Measurements from ENCODE around the gene PIAS4.

Gene PIAS4

GRCh38 chr19:4061683-4062418, 54.3 kb downstream of the PIAS4 start:
- Histone ChIP-seq H3K4me2 (ENCODE audit: low read length) (peak overlapping the region; percentile 94), H3K36me3 (ENCODE audit: insufficient read depth, low read length) (peaks cover 22% of the 10 kb centered on the region), H3K9ac (ENCODE audit: low read depth, low read length) (peak overlapping the region; percentile 39), H3K4me1 (ENCODE audit: control insufficient read depth, insufficient read depth, low read length) (peaks cover 66% of the 10 kb centered on the region), H3K9me3 (replicated peaks; ENCODE audit: low read length) (no peaks in the 10 kb centered on the region), H3K4me3 (ENCODE audit: low read length) (peak overlapping the region; percentile 62), H3K27me3 (ENCODE audit: control insufficient read depth, insufficient read depth, low read length) (no peaks in the 10 kb centered on the region)

- H3K36me3 ChIP-seq (ENCODE audit: insufficient read depth, low read length), result peaks cover 22% of the 10 kb centered on the region
- peaks cover 61% of the 10 kb centered on the region for H3K4me1 ChIP-seq (ENCODE audit: control insufficient read depth, insufficient read depth, low read length)
- H3K9ac ChIP-seq (ENCODE audit: low read depth, low read length), result peak overlapping the region; percentile 94
Observed at GRCh38 chr19:4062419-4063368, 55.2 kb downstream of the PIAS4 start.

GRCh38 chr19:4063369-4064148, 56.0 kb downstream of the PIAS4 start:
- H3K4me3 ChIP-seq (ENCODE audit: low read length), result peak overlapping the region; percentile 79
- no peaks in the 10 kb centered on the region for H3K27me3 ChIP-seq (ENCODE audit: control insufficient read depth, insufficient read depth, low read length)
- peak overlapping the region; percentile 94 for H3K9ac ChIP-seq (ENCODE audit: low read depth, low read length)
- H3K9me3 ChIP-seq (replicated peaks; ENCODE audit: low read length), result no peaks in the 10 kb centered on the region
- peaks cover 54% of the 10 kb centered on the region for H3K4me1 ChIP-seq (ENCODE audit: control insufficient read depth, insufficient read depth, low read length)
- H3K36me3 ChIP-seq (ENCODE audit: insufficient read depth, low read length), result peaks cover 22% of the 10 kb centered on the region
- H3K4me2 ChIP-seq (ENCODE audit: low read length), result peak overlapping the region; percentile 94

More at GRCh38 chr19:4062419-4063368, 55.2 kb downstream of the PIAS4 start:
- H3K27me3 ChIP-seq (ENCODE audit: control insufficient read depth, insufficient read depth, low read length), result no peaks in the 10 kb centered on the region
- no peaks in the 10 kb centered on the region for H3K9me3 ChIP-seq (replicated peaks; ENCODE audit: low read length)
- H3K4me2 ChIP-seq (ENCODE audit: low read length), result peak overlapping the region; percentile 94
- H3K4me3 ChIP-seq (ENCODE audit: low read length), result peak overlapping the region; percentile 79

DNA sequence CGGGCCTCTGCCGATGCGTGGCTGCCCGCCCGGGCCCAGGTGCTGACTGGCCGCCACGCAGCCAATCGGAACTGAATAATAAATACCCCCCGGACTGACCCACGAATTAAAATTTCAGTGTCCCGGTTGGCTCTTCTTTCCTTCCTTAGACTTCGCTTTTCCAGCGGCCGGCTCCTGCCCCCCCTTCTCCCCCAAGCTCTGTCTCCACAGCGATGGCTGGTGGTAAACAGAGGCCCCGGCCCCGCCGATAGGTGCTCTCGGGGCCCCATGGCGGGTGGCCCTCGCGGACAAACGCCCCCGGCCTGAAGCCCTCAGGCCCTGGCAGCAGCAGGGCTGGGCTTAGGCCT, 56.6 kb downstream of the PIAS4 start:
- no peaks in the 10 kb centered on the region for H3K27me3 ChIP-seq (ENCODE audit: control insufficient read depth, insufficient read depth, low read length)
- peak overlapping the region; percentile 79 for H3K4me3 ChIP-seq (ENCODE audit: low read length)
- H3K9me3 ChIP-seq (replicated peaks; ENCODE audit: low read length), result no peaks in the 10 kb centered on the region
- H3K9ac ChIP-seq (ENCODE audit: low read depth, low read length), result peak overlapping the region; percentile 94
- H3K4me1 ChIP-seq (ENCODE audit: control insufficient read depth, insufficient read depth, low read length), result peaks cover 48% of the 10 kb centered on the region
- H3K4me2 ChIP-seq (ENCODE audit: low read length), result peak overlapping the region; percentile 94
- peaks cover 22% of the 10 kb centered on the region for H3K36me3 ChIP-seq (ENCODE audit: insufficient read depth, low read length)

GRCh38 chr19:4064496-4065260, 57.1 kb downstream of the PIAS4 start:
- peaks cover 22% of the 10 kb centered on the region for H3K36me3 ChIP-seq (ENCODE audit: insufficient read depth, low read length)
- peak overlapping the region; percentile 94 for H3K9ac ChIP-seq (ENCODE audit: low read depth, low read length)
- no peaks in the 10 kb centered on the region for H3K9me3 ChIP-seq (replicated peaks; ENCODE audit: low read length)
- no peaks in the 10 kb centered on the region for H3K27me3 ChIP-seq (ENCODE audit: control insufficient read depth, insufficient read depth, low read length)
- peaks cover 42% of the 10 kb centered on the region for H3K4me1 ChIP-seq (ENCODE audit: control insufficient read depth, insufficient read depth, low read length)
- peak overlapping the region; percentile 94 for H3K4me2 ChIP-seq (ENCODE audit: low read length)
- H3K4me3 ChIP-seq (ENCODE audit: low read length), result peak overlapping the region; percentile 79

- Histone ChIP-seq H3K4me3 (ENCODE audit: low read length) (peak overlapping the region; percentile 83), H3K9ac (ENCODE audit: low read depth, low read length) (peak overlapping the region; percentile 94), H3K27me3 (ENCODE audit: control insufficient read depth, insufficient read depth, low read length) (no peaks in the 10 kb centered on the region), H3K9me3 (replicated peaks; ENCODE audit: low read length) (no peaks in the 10 kb centered on the region), H3K36me3 (ENCODE audit: insufficient read depth, low read length) (peaks cover 22% of the 10 kb centered on the region), H3K4me2 (ENCODE audit: low read length) (peak overlapping the region; percentile 72), H3K4me1 (ENCODE audit: control insufficient read depth, insufficient read depth, low read length) (peaks cover 33% of the 10 kb centered on the region)
Observed at GRCh38 chr19:4065430-4066175, 58.1 kb downstream of the PIAS4 start.

DNA sequence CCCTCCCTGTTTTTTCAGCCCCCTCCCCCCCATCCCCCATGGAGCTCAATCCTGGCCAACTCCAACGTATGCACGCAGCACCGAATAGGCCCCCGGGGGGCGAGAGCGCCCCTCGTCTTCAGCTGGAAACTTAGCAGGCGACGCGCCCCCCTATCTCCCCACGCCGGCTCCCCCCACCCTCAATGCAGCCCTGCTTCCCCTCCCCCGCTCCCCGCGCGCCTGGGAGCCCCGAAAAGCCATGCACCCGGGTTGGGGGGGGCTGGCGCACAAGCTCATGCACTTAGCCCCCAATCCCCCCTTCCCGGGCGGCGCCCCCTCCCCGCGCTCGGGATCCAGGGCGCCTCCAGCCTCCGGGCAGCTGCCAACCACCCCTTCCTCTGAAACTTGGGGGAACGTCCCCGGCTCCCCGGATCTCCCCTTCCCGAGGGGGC, 58.7 kb downstream of the PIAS4 start:
- H3K27me3 ChIP-seq (ENCODE audit: control insufficient read depth, insufficient read depth, low read length), result no peaks in the 10 kb centered on the region
- H3K36me3 ChIP-seq (ENCODE audit: insufficient read depth, low read length), result peaks cover 22% of the 10 kb centered on the region
- peak overlapping the region; percentile 72 for H3K4me2 ChIP-seq (ENCODE audit: low read length)
- H3K9me3 ChIP-seq (replicated peaks; ENCODE audit: low read length), result no peaks in the 10 kb centered on the region
- H3K9ac ChIP-seq (ENCODE audit: low read depth, low read length), result peak overlapping the region; percentile 80
- H3K4me1 ChIP-seq (ENCODE audit: control insufficient read depth, insufficient read depth, low read length), result peaks cover 27% of the 10 kb centered on the region
- peak overlapping the region; percentile 83 for H3K4me3 ChIP-seq (ENCODE audit: low read length)

- H3K4me2 ChIP-seq (ENCODE audit: low read length), result peak within 1 kb of the TSS; percentile 81
- H3K4me1 ChIP-seq (ENCODE audit: control insufficient read depth, insufficient read depth, low read length), result peaks cover 21% of the 10 kb centered on the region
- peak within 1 kb of the TSS; percentile 80 for H3K9ac ChIP-seq (ENCODE audit: low read depth, low read length)
- no peaks in the 10 kb centered on the region for H3K27me3 ChIP-seq (ENCODE audit: control insufficient read depth, insufficient read depth, low read length)
- peaks cover 18% of the 10 kb centered on the region for H3K36me3 ChIP-seq (ENCODE audit: insufficient read depth, low read length)
- peak within 1 kb of the TSS; percentile 83 for H3K4me3 ChIP-seq (ENCODE audit: low read length)
- no peaks in the 10 kb centered on the region for H3K9me3 ChIP-seq (replicated peaks; ENCODE audit: low read length)
Observed at GRCh38 chr19:4066682-4067395, 59.3 kb downstream of the PIAS4 start, which contains the start of gene ZBTB7A. Gene ZBTB7A (minus strand): TSS chr19:4066899. CDS start chr19:4055232, 11,667 bp downstream.

GRCh38 chr19:4067396-4068046, 60.0 kb downstream of the PIAS4 start:
- Histone ChIP-seq H3K4me1 (ENCODE audit: control insufficient read depth, insufficient read depth, low read length) (peaks cover 14% of the 10 kb centered on the region), H3K27me3 (ENCODE audit: control insufficient read depth, insufficient read depth, low read length) (no peaks in the 10 kb centered on the region), H3K36me3 (ENCODE audit: insufficient read depth, low read length) (peaks cover 11% of the 10 kb centered on the region), H3K9me3 (replicated peaks; ENCODE audit: low read length) (no peaks in the 10 kb centered on the region), H3K4me3 (ENCODE audit: low read length) (peak overlapping the region; percentile 83), H3K4me2 (ENCODE audit: low read length) (peak overlapping the region; percentile 81), H3K9ac (ENCODE audit: low read depth, low read length) (peak overlapping the region; percentile 70)
